AG10803 (cell line): ENCODE results near the gene HIF1AN.

Experiments used
- DNase-seq: peaks from one replicate; pipeline ENCODE4 v3.0.0; 2010; ENCODE audit warnings: low read depth
- H3K4me3 ChIP-seq: 2 replicates; pipeline ENCODE4 v1.5.1; 2011; ENCODE audit warnings: mild to moderate bottlenecking, low read length, control low read depth
- TF ChIP-seq, protein P1 (sequence below): conservative IDR thresholded peaks from 2 replicates; pipeline ENCODE4 v1.5.1; 2011; ENCODE audit warnings: mild to moderate bottlenecking, low read length, control low read depth, inconsistent platforms

The HIF1AN gene

GRCh38 chr10:100502926-100503494 is 32.7 kb upstream of the HIF1AN start:
- H3K4me3 ChIP-seq = no peak overlapping the region
- DNase-seq = peak; percentile 42
- TF ChIP-seq, protein P1, sequence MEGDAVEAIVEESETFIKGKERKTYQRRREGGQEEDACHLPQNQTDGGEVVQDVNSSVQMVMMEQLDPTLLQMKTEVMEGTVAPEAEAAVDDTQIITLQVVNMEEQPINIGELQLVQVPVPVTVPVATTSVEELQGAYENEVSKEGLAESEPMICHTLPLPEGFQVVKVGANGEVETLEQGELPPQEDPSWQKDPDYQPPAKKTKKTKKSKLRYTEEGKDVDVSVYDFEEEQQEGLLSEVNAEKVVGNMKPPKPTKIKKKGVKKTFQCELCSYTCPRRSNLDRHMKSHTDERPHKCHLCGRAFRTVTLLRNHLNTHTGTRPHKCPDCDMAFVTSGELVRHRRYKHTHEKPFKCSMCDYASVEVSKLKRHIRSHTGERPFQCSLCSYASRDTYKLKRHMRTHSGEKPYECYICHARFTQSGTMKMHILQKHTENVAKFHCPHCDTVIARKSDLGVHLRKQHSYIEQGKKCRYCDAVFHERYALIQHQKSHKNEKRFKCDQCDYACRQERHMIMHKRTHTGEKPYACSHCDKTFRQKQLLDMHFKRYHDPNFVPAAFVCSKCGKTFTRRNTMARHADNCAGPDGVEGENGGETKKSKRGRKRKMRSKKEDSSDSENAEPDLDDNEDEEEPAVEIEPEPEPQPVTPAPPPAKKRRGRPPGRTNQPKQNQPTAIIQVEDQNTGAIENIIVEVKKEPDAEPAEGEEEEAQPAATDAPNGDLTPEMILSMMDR = no peak

DNA sequence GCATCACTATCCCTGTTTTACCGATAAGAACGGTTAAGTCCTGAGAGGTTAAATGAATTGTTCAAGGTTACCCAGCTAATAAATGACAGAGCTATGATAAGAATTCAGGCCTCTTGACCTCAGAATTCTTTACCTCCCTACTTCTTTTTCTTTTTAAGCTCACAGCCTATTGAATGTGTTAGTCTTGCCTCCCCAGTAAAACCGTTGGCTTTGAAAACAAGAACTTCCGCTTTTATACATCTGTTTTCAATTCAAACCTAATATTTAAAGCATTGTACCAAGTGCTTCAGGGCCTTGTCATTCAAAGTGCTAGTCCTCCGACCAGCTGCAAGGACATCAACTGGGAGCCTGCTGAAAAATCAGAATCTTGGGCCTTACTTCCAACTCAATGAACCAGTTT is 31.6 kb upstream of the HIF1AN start:
- no peak overlapping the region for H3K4me3 ChIP-seq
- DNase-seq = peak; percentile 64
- TF ChIP-seq, protein P1 = no peak

DNA sequence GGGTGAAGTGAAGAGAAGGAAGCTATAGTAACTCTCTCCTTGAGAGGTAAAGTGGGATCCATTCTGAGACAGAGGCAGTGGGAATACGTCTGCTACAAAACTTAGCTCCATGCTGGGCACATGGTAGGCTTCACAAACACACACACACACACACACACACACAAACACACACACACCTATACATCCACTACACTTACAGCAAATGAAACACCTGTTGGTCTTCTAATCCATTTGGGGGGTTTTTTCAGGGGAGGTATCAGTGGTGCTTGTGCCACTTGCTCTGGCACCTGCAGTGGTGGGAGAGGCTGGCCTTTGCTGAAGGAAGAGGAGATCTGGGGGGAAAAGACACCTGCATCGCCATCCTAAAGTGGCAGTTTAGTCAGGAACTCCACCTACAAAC is 30.6 kb upstream of the HIF1AN start:
- H3K4me3 ChIP-seq = no peak overlapping the region
- DNase-seq = no peak
- TF ChIP-seq, protein P1 = no peak

GRCh38 chr10:100506596-100507356 is 29.0 kb upstream of the HIF1AN start:
- DNase-seq = peak; percentile 55
- TF ChIP-seq, protein P1 = no peak
- no peak overlapping the region for H3K4me3 ChIP-seq

DNA sequence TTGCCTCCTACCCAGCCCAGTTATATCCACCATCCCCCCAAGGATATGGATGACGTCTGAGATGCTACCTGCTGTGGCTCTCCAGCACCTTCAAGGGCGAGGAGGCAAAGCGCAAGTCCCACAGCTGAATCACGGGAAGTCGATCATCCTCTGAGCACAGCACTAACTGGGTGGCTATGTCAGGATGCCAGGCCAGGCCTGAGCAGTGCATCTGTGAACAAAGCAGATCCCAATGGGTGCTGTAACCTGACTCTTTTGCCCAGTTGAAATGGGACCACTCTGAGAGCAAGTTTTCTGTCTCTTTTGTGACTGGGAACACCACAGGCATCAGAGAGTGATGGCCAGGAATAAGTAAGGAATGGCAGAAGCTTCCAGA is 28.4 kb upstream of the HIF1AN start:
- H3K4me3 ChIP-seq = no peak overlapping the region
- TF ChIP-seq, protein P1 = no peak
- DNase-seq = no peak

- TF ChIP-seq, protein P1 = no peak
- H3K4me3 ChIP-seq = no peak overlapping the region
- no peak for DNase-seq
Measured at GRCh38 chr10:100508266-100508665, 27.5 kb upstream of the HIF1AN start.

- TF ChIP-seq, protein P1 = peak; percentile 73
- no peak overlapping the region for H3K4me3 ChIP-seq
- DNase-seq = peak; percentile 50
Measured at GRCh38 chr10:100508691-100509150, 27.0 kb upstream of the HIF1AN start.
